ENCODE data around the gene ERICH2.

ERICH2 gene

GRCh38 chr2:170843656-170844055 lies 73.5 kb downstream of the ERICH2 start:
- DNase-seq (ENCODE audit: low read depth) = no peak

GRCh38 chr2:170845343-170845742 lies 75.2 kb downstream of the ERICH2 start:
- no peak for DNase-seq (ENCODE audit: low read depth)

- no peak for DNase-seq (ENCODE audit: low read depth)
Measured at GRCh38 chr2:170846314-170846713, 76.1 kb downstream of the ERICH2 start.

GRCh38 chr2:170847716-170848115 lies 77.5 kb downstream of the ERICH2 start:
- no peak for DNase-seq (ENCODE audit: low read depth)
